Nephron (organoid): Measurements from ENCODE around the gene C5.
A peak's percentile ranks its signal among the peaks of the same experiment; 100 is the strongest.

Experiments used
- H3K27ac Mint-ChIP-seq, 3 experiments: 2 replicates each; pipeline ENCODE4 v1.8.0; 2020; ENCODE audit warnings: mixed read lengths in 3 of 3, mild to moderate bottlenecking in 2 of 3, moderate library complexity in 1 of 3
- H3K27me3 Mint-ChIP-seq: 2 replicates; pipeline ENCODE4 v1.8.0; 2021; ENCODE audit warnings: low read depth, mild to moderate bottlenecking, moderate library complexity, mixed read lengths
- H3K36me3 Mint-ChIP-seq: 2 replicates; pipeline ENCODE4 v1.8.0; 2020; ENCODE audit warnings: low read depth, mixed read lengths
- H3K4me1 Mint-ChIP-seq: 2 replicates; pipeline ENCODE4 v1.8.0; 2020; ENCODE audit warnings: mixed read lengths
- H3K4me3 Mint-ChIP-seq, 3 experiments: 2 replicates each; pipeline ENCODE4 v1.8.0; 2020; ENCODE audit warnings: mild to moderate bottlenecking in 3 of 3, mixed read lengths in 3 of 3, moderate library complexity in 2 of 3
- H3K9me3 Mint-ChIP-seq: 2 replicates; pipeline ENCODE4 v1.8.0; 2020; ENCODE audit warnings: mixed read lengths
- CTCF ChIP-seq, 3 experiments: fragments of 200-600 bp; sonication (generic); IDR thresholded peaks; one replicate each; pipeline ENCODE4 v1.5.0; 2021; ENCODE audit warnings: antibody characterized with exemption in 3 of 3; ENCODE audit not compliant: unreplicated experiment in 3 of 3

Gene C5

GRCh38 chr9:120925535-120926396 is 124.3 kb downstream of the C5 start:
- Mint-ChIP-seq H3K27me3 (peaks cover 6% of the 10 kb centered on the region), H3K9me3 (no peaks in the 10 kb centered on the region), H3K4me3 (peak overlapping the region in 1 of 3 experiments; percentile 22), H3K4me1 (peaks cover 22% of the 10 kb centered on the region), H3K36me3 (no peaks in the 10 kb centered on the region), H3K27ac (peak overlapping the region in 2 of 3 experiments; percentile 35 to 57)
- TF ChIP-seq CTCF (IDR thresholded peaks at IDR 0.05; ENCODE audit: unreplicated experiment in 3 of 3): no peak

- Mint-ChIP-seq H3K27ac (no peak overlapping the region), H3K4me3 (no peak overlapping the region), H3K9me3 (no peaks in the 10 kb centered on the region), H3K36me3 (no peaks in the 10 kb centered on the region), H3K4me1 (peaks cover 28% of the 10 kb centered on the region), H3K27me3 (peaks cover 6% of the 10 kb centered on the region)
- TF ChIP-seq CTCF (IDR thresholded peaks at IDR 0.05; ENCODE audit: unreplicated experiment in 3 of 3): no peak
These were observed 125.2 kb downstream of the C5 start for GRCh38 chr9:120924698-120925534.

DNA sequence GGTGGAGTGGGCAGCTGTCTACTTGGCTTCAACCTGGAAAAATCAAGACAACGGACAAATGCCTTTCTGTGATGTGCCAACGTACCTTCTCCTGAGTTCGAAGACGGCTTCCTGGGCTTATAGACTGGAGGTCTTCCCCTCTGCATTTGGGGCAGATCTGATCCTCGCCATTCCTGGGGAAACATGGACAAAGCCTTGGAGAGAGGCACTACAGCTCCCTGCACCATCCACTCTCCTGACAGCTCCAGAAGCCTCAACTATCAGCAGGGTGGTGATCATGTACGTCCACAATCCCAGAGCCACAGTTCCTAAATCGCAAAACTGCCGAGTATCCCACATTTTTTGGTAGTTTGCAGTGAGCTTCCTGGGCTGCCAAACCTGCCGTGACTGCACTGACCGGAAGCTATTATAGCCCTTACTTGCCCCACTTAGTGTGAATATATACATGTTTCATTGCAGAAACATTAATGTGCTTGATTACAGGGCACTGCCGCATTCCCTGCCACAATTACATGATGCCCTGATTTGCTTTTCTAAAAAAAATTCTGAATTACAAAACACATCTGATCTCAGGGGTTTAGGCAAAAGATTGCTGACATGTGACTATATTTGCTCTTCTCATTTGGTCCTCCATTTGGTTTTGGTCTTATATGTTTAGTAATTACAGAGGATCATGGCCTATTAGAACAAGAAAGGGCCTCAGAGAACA is 126.3 kb downstream of the C5 start:
- Mint-ChIP-seq H3K4me3 (no peak overlapping the region), H3K27me3 (peaks cover 6% of the 10 kb centered on the region), H3K9me3 (no peaks in the 10 kb centered on the region), H3K36me3 (no peaks in the 10 kb centered on the region), H3K27ac (peak overlapping the region in 1 of 3 experiments; percentile 0), H3K4me1 (peaks cover 36% of the 10 kb centered on the region)
- TF ChIP-seq CTCF (IDR thresholded peaks at IDR 0.05; ENCODE audit: unreplicated experiment in 3 of 3): no peak

GRCh38 chr9:120922404-120923195 is 127.5 kb downstream of the C5 start:
- H3K36me3 Mint-ChIP-seq: no peaks in the 10 kb centered on the region
- H3K4me1 Mint-ChIP-seq: peaks cover 32% of the 10 kb centered on the region
- H3K27ac Mint-ChIP-seq: peak overlapping the region in 2 of 3 experiments; percentile 75 to 88
- peaks cover 1% of the 10 kb centered on the region for H3K27me3 Mint-ChIP-seq
- no peak overlapping the region for H3K4me3 Mint-ChIP-seq
- H3K9me3 Mint-ChIP-seq: no peaks in the 10 kb centered on the region
- no peak for TF ChIP-seq CTCF (IDR thresholded peaks at IDR 0.05; ENCODE audit: unreplicated experiment in 3 of 3)

DNA sequence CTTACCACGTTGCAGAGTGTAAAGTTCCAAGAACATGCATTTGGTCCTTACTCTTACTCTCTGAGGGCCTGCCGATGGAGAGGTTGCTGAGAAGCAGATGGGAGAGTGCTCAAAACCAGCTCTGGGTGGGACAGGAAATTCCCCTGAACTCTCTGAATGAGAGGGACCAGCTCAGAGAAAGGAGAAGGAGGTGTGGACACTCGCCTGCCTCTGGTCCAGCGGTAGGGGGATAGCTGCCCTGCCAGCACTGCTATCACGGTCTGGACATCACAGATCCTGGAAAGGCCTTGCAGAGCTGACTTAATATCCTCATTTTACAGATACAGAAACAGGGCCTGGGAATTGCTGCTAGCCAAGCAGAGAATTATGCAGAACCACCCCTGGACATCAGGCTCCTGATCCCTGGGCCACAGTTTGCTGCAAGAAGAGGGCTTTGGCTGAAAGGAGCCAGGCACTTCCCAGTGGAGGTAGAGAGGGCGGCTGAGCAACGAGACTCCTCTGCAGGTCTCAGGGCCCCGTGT is 128.4 kb downstream of the C5 start:
- Mint-ChIP-seq H3K27me3 (no peaks in the 10 kb centered on the region), H3K36me3 (peaks cover 2% of the 10 kb centered on the region), H3K9me3 (peaks cover 4% of the 10 kb centered on the region), H3K4me3 (no peak overlapping the region), H3K4me1 (peaks cover 35% of the 10 kb centered on the region), H3K27ac (peak overlapping the region; percentile 75 to 88 (median 82))
- TF ChIP-seq CTCF (IDR thresholded peaks at IDR 0.05; ENCODE audit: unreplicated experiment in 3 of 3): no peak
